VCaP (cell line): ENCODE data around the gene PDIA6.
"Not testable (repeated sequence)": the region's sequence is repeated elsewhere in the genome, so short reads cannot be mapped to it uniquely, and the experiment has no call there.

Source experiments
- H3K27ac ChIP-seq: fragments of 450-650 bp; 2 replicates; pipeline ENCODE4 v1.5.1; 2017
- TF ChIP-seq, protein P1 (sequence below): fragments of 450-650 bp; conservative IDR thresholded peaks from 2 replicates; pipeline ENCODE4 v1.5.1; 2017; ENCODE audit warnings: mild to moderate bottlenecking, moderate library complexity

PDIA6 gene

DNA sequence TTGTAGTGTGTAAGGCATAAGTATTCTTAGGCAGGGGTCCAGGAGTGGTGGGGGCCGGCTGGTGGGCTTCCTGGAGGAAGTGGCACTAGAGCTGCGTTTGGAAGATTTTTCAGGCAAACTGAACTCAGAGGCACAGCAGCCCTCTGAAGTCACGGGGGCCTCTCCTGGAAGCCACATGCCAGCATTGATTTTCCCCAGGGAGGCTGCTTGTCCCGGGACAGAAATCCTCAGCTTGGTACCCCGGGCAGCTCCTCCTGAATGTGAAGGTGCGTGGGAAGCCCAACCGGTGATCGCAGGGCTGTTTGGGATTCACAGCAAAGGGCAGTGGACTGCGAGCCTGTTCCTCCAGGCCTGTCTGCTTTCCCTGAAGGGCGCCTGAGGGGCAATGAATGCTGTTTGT, 1.6 kb upstream of the PDIA6 start:
- TF ChIP-seq, protein P1, sequence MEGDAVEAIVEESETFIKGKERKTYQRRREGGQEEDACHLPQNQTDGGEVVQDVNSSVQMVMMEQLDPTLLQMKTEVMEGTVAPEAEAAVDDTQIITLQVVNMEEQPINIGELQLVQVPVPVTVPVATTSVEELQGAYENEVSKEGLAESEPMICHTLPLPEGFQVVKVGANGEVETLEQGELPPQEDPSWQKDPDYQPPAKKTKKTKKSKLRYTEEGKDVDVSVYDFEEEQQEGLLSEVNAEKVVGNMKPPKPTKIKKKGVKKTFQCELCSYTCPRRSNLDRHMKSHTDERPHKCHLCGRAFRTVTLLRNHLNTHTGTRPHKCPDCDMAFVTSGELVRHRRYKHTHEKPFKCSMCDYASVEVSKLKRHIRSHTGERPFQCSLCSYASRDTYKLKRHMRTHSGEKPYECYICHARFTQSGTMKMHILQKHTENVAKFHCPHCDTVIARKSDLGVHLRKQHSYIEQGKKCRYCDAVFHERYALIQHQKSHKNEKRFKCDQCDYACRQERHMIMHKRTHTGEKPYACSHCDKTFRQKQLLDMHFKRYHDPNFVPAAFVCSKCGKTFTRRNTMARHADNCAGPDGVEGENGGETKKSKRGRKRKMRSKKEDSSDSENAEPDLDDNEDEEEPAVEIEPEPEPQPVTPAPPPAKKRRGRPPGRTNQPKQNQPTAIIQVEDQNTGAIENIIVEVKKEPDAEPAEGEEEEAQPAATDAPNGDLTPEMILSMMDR: no peak

DNA sequence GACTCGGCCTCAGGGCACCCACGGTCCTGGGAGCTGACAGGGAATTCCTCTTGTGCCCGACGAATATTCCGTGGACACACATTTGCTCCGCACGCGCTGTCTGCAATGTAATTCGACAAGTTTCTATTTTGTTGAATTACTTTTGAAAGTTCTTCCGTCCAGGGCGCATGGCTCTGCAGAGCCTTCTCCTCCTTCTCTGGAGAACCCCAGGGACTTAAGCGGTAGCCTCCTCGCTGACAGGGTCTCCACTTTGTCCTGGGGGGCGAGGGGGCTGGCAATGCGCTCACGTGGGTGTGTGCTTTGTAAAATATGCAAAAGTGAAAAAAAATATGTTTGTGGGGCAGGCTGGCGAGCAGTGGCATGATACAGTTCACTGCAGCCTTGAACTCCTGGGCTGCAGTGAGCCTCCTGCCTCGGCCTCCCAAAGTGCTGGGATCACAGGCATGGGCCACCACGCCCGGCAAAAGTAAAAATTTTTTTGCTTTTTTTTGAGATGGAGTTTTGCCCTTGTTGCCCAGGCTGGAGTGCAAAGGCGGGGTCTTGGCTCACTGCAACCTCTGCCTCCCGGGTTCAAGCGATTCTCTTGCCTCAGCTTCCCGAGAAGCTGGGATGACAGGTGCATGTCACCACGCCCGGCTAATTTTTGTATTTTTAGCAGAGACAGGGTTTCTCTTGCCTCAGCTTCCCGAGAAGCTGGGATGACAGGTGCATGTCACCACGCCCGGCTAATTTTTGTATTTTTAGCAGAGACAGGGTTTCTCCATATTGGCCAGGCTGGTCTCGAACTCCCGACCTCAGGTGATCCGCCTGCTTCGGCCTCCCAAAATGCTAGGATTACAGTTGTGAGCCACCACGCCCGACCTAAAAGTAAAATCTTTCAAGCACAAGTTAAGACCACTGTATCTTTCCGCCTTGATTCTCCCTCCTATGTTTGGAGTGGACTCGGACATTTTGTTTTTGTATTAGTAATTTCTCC, 866 bp upstream of the PDIA6 start:
- peak overlapping the region; percentile 90 for H3K27ac ChIP-seq

More for the DNA sequence above, 1.6 kb upstream of the PDIA6 start:
- H3K27ac ChIP-seq: no peak overlapping the region

DNA sequence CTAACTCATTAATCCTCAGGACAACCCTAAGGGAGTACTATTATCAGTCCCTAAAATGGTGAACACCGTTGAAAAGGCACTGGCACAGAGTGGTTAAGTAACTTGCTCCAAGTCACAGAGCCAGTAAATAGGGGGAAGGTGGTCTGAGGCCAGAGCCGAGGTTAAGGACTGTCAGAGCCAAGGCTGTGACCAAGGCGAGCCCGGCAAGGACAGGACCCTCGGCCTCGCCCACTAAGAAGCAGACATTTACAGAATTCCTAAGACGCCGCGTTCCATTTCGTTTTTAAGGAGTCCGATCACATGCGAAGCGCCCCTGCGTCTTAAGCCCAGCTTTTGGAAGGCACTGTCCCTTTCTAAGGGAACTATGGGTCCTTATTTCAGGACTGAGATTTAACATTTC, 1.1 kb downstream of the PDIA6 start:
- H3K27ac ChIP-seq: peak overlapping the region; percentile 90
- TF ChIP-seq, protein P1: no peak

DNA sequence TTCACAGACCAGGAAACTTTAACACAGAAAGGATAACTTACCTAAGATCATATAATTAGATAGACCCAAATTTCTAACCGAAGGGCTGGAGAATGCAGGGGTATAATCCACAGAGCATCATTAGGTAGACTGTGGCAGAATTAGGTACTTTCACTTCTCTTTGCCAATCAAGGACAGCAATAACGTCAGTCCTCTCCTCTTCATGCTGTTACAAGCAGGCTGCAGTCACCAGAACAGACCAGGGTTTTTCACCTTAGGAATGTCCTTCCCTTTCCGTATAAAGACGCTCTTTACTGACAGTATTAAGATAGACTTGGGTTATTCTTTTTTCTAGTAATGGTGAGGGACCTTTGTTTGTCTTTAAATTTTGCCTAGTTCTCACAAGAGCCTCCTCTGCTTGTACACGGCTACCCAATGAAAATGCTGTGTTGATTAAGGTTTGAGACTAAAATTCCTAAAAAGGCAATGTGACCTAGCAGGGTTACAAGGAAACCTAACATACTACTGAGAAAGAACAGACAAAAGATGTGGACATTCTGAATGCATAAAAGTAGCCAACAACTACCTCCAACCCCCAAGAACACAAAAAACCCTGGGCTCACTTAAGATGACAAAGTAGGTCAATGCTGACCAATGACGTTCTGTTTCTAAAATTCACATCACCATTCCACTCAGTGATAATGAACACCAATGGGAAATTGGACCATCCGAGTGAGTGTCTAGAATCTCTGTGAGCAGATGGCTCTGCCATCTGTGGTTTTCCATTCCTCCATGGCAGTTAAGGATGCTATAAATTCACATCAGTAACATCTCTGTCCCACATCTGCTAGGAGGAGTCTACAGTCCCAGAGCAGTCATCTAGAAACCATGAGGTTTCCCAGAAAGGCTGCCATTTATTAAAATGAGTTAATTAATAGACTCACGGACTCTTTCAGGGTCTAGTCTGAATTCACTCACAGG, 2.1 kb downstream of the PDIA6 start:
- TF ChIP-seq, protein P1: no peak
- peak overlapping the region; percentile 90; the same call in 1 of the 2 replicates for H3K27ac ChIP-seq

DNA sequence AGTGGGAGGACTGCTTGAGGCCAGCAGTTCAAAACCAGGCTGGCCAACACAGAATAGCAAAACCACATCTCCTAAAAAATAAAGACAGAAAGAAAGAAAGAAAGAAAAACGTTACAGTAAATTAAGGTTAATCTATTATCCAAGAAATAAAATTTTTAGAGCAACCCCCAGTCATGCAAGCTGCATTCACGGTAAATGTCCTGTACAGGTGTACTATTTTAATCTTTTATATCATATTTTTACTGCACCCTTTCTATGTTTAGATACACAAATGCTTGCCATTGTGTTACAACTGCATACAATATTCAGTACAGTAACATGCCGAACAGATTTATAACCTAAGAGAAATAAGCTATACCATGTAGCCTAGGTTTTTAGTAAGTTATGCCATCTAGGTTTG, 6.0 kb downstream of the PDIA6 start:
- TF ChIP-seq, protein P1: no peak
- no peak overlapping the region for H3K27ac ChIP-seq

DNA sequence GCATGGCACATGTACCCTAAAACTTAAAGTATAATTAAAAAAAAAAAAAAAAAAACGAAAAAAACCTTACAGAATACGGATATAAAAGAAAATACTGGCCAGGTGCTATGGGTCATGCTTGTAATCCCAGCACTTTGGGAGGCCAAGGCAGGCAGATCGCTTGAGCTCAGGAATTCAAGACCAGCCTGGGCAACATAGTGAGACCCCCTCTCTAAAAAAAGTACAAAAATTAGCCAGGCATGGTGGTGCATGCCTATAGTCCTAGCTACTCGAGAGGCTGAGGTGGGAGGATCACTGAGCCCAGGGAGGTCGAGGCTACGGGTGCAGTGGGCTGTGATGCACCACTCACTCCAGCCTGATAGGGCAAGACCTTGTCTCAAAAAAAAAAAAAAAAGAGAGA, 6.6 kb downstream of the PDIA6 start:
- H3K27ac ChIP-seq: not testable (repeated sequence)

DNA sequence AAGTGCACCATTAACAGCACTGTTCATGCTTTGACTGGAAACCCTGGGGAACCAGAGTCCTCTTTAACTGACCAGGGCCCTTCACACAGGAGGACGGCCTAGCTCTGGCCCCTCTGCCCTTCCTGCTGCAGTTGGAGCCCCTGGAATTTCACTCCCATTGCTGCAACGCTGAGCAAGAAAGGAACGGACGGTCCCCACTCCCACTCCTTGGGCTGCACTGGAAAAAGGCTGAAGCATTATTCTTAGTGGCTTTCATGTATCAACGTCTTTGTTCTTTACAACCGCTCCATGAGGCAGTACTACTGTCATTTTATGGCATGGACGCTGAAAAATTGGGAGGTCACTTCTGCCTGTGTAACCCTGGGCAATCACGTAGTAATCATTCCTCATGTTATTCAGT, 9.9 kb downstream of the PDIA6 start:
- TF ChIP-seq, protein P1: no peak

DNA sequence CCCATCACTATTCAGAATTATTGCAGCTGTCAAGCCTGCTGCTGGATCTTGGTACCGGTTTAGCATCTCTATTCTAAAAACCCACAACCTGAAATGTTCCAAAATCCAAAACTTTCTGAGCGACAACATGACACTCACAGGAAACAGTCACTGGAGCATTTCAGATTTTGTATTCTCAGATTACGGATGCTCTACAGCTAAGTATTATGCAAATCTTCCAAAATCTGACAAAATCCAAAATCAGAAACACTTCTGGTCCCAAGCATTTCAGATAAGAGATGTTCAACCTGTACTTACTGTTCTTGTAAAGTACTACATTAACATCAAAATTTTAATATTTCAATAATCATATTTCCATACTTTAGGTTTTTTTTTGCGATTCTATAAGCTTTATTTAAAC, 12.4 kb downstream of the PDIA6 start:
- no peak overlapping the region for H3K27ac ChIP-seq
- TF ChIP-seq, protein P1: no peak

More for the DNA sequence above, 9.9 kb downstream of the PDIA6 start:
- no peak overlapping the region for H3K27ac ChIP-seq
